ENCODE results near the gene ATMIN. TPM values are rescaled to one million over a fixed set of nuclear protein-coding genes. Genes with fewer than 3 reads are reported as not detected.

ATMIN gene
- total RNA-seq, 1 experiment from 2014 or later, result 66.6 TPM

DNA sequence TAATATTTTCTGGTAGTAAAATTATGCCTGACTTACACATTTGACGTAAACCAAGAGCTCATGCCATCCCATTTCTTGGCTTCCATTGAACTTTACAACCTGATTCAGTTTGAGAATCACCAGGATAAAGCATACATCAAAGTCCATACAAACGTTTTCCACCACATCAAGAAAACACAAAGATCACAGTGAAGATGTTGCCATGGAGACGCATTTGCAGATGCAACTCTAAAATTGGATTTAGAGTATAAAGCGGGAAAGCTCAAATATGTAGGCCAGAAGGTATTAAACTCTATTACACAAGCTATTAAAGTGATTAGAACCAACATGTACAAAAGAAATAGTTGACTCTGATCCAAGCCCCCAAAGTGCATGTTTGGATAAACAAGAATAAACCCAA, 31.0 kb downstream of the ATMIN start:
- Histone ChIP-seq H2AK5ac (ENCODE audit: insufficient read length, low read length) (no peak overlapping the region), H3K27me3 (ENCODE audit: insufficient read depth, low read length) (no peaks in the 10 kb centered on the region), H4K5ac (ENCODE audit: insufficient read length, low read depth, low read length) (no peak overlapping the region), H3K4ac (ENCODE audit: low read depth, low read length) (no peak overlapping the region), H3K4me2 (ENCODE audit: insufficient read depth, insufficient read length, low read length) (no peak overlapping the region), H3K9ac (ENCODE audit: extremely low read depth, insufficient read length, low read length) (no peak overlapping the region), H3K56ac (ENCODE audit: insufficient read length, low read depth, low read length) (no peak overlapping the region), H4K91ac (ENCODE audit: insufficient read length, low read depth, low read length) (no peak overlapping the region), H3T11ph (ENCODE audit: low read length) (no peak overlapping the region), H2BK12ac (ENCODE audit: insufficient read length, low read depth, low read length) (no peak overlapping the region), H2AFZ (ENCODE audit: low read length) (no peak overlapping the region), H3K79me2 (ENCODE audit: insufficient read depth, low read length) (no peaks in the 10 kb centered on the region), H2BK5ac (ENCODE audit: insufficient read length, low read length) (no peak overlapping the region), H4K8ac (replicated peaks; ENCODE audit: insufficient read length, low read depth, low read length) (no peak overlapping the region), H2BK20ac (ENCODE audit: low read depth, low read length, poor library complexity, severe bottlenecking) (no peak overlapping the region), H3K9me3 (ENCODE audit: control insufficient read depth, low read depth, low read length) (no peaks in the 10 kb centered on the region), H3K79me1 (ENCODE audit: insufficient read depth, low read depth, low read length, poor library complexity, severe bottlenecking) (no peaks in the 10 kb centered on the region), H3K4me1 (ENCODE audit: insufficient read depth, low read length) (no peaks in the 10 kb centered on the region), H3K23ac (ENCODE audit: insufficient read length, low read depth, low read length) (no peak overlapping the region), H3K14ac (ENCODE audit: insufficient read depth, low read length) (no peak overlapping the region), H3K27ac (ENCODE audit: insufficient read length, low read depth, low read length) (no peak overlapping the region), H4K20me1 (ENCODE audit: control insufficient read depth, insufficient read depth, insufficient read length) (no peaks in the 10 kb centered on the region), H3K23me2 (ENCODE audit: insufficient read length, low read depth, low read length, poor library complexity, severe bottlenecking) (no peaks in the 10 kb centered on the region), H2BK15ac (ENCODE audit: low read depth, low read length) (no peak overlapping the region), H2BK120ac (ENCODE audit: low read depth, low read length, poor library complexity, severe bottlenecking) (no peak overlapping the region), H3K18ac (ENCODE audit: insufficient read length, low read depth, low read length) (no peak overlapping the region)
- Mint-ChIP-seq H3K36me3 (ENCODE audit: insufficient read depth in 1 of 3, low read depth in 3 of 3) (no peaks in the 10 kb centered on the region), H3K4me1 (peaks cover 5 to 11% of the 10 kb centered on the region in 2 experiments; a peak in 3 of 4 replicates), H3K9me3 (no peaks in the 10 kb centered on the region), H3K27ac (no peak overlapping the region), H3K27me3 (ENCODE audit: low read depth) (no peaks in the 10 kb centered on the region; the same call in 1 of the 2 replicates), H3K4me3 (no peak overlapping the region)
- TF ChIP-seq, protein P1, sequence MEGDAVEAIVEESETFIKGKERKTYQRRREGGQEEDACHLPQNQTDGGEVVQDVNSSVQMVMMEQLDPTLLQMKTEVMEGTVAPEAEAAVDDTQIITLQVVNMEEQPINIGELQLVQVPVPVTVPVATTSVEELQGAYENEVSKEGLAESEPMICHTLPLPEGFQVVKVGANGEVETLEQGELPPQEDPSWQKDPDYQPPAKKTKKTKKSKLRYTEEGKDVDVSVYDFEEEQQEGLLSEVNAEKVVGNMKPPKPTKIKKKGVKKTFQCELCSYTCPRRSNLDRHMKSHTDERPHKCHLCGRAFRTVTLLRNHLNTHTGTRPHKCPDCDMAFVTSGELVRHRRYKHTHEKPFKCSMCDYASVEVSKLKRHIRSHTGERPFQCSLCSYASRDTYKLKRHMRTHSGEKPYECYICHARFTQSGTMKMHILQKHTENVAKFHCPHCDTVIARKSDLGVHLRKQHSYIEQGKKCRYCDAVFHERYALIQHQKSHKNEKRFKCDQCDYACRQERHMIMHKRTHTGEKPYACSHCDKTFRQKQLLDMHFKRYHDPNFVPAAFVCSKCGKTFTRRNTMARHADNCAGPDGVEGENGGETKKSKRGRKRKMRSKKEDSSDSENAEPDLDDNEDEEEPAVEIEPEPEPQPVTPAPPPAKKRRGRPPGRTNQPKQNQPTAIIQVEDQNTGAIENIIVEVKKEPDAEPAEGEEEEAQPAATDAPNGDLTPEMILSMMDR (conservative IDR thresholded peaks at IDR 0.05), result no peak
- no CpG with 5 or more reads among the region's 4 CpGs for WGBS (ENCODE audit: extremely low coverage, insufficient read length, low lambda C conversion rate)
- DNase-seq, result no peak

Data from H9 (cell line).